Placental pericyte (primary cell): ENCODE data around the gene GPN1. TPM values are rescaled to one million over a fixed set of nuclear protein-coding genes. Genes with fewer than 3 reads are reported as not detected.

Source experiments
- small RNA-seq: library from RNA; depleted of rRNA; stranded (forward); fragments of <200 nt; gene quantifications from one replicate; pipeline ENCODE3, GENCODE V24; 2012; ENCODE audit warnings: low replicate concordance
- total RNA-seq: library from RNA; depleted of rRNA; stranded (reverse); fragments of >200 nt; gene quantifications from 2 replicates; pipeline ENCODE4 v1.2.3, GENCODE V29; 2012

GPN1 gene
- 30.4 and 53.0 TPM in 2 replicates for total RNA-seq

GRCh38 chr2:27628767-27629709 lies at the start of gene GPN1, which contains the start of gene CCDC121:
GPN1 (plus strand) TSS chr2:27629050; CDS start chr2:27629059, 9 bp downstream.
CCDC121 (minus strand) TSS chr2:27629012; CDS start chr2:27627799, 1,213 bp downstream.

GRCh38 chr2:27582695-27583389 lies 46.0 kb upstream of the GPN1 start, which contains the start of gene ZNF512:
ZNF512 (plus strand) TSS chr2:27583042; CDS start chr2:27583113, 71 bp downstream.

GRCh38 chr2:27663285-27664153 lies 34.7 kb downstream of the GPN1 start, which contains the start of the genes SLC4A1AP and SUPT7L:
SLC4A1AP (plus strand) TSS chr2:27663889; CDS start chr2:27663915, 26 bp downstream.
SUPT7L (minus strand) TSS chr2:27663614; CDS start chr2:27662192, 1,422 bp downstream.

Small RNAs within 50 kb of the gene (small RNA-seq; reads per million reads assigned to genes)
- not detected for gene RF00340

Other genes with a start within 250 kb of the GPN1 start
- gene ZNF513, start 248.3 kb upstream of the GPN1 start, total RNA-seq: 11.5 and 12.3 TPM in 2 replicates
- gene PPM1G, start 219.5 kb upstream of the GPN1 start, total RNA-seq: 98.0 and 99.6 TPM in 2 replicates
- gene NRBP1, start 200.4 kb upstream of the GPN1 start, total RNA-seq: 136 and 159 TPM in 2 replicates
- not detected in 2 replicates for gene KRTCAP3, start 186.7 kb upstream of the GPN1 start, total RNA-seq
- gene IFT172, start 139.3 kb upstream of the GPN1 start, total RNA-seq: 14.2 and 18.5 TPM in 2 replicates
- gene FNDC4, start 133.8 kb upstream of the GPN1 start, total RNA-seq: 2.2 and 14.0 TPM in 2 replicates
- 0.43 TPM in 1 of 2 replicates, not detected in the other for gene GCKR, start 132.2 kb upstream of the GPN1 start, total RNA-seq
- gene ZNF512, start 46.0 kb upstream of the GPN1 start, total RNA-seq: 23.2 and 27.8 TPM in 2 replicates
- 0.88 and 1.1 TPM in 2 replicates for gene CCDC121, start within 50 bp of the GPN1 start, total RNA-seq
- 32.5 and 40.0 TPM in 2 replicates for gene SUPT7L, start 34.6 kb downstream of the GPN1 start, total RNA-seq
- 27.4 and 34.8 TPM in 2 replicates for gene SLC4A1AP, start 34.8 kb downstream of the GPN1 start, total RNA-seq
- gene MRPL33, start 142.7 kb downstream of the GPN1 start, total RNA-seq: 49.9 and 50.5 TPM in 2 replicates